Measurements from ENCODE around the gene C1QTNF5. TPM values are rescaled to one million over a fixed set of nuclear protein-coding genes. Genes with fewer than 3 reads are reported as not detected.

Gene C1QTNF5
- total RNA-seq (10 to 100 TPM; 12.9 to 47.1 (median 19.8) TPM), polyA plus RNA-seq (10 to 100 TPM; 20.0 to 23.9 TPM)
- long read RNA-seq, donor 1, transcript C1QTNF5-202 (3 exons, 1,356 nt) = major isoform, 21 of 24 reads
- long read RNA-seq, donor 1, partial matches to known transcripts = 1 of 24 reads
- long read RNA-seq, donor 1, other reads (novel, unspliced or antisense) = 0 of 24 reads
- long read RNA-seq, donor 2 = 0 reads
- long read RNA-seq, donor 3, transcript C1QTNF5-202 (3 exons, 1,356 nt) = major isoform, 18 of 23 reads
- long read RNA-seq, donor 3, partial matches to known transcripts = 3 of 23 reads
- long read RNA-seq, donor 3, other reads (novel, unspliced or antisense) = 0 of 23 reads

GRCh38 chr11:119340335-119341221 lies at the start of gene C1QTNF5:
Gene C1QTNF5 (minus strand): TSS chr11:119340883. CDS start chr11:119340397, 486 bp downstream.
- Histone ChIP-seq H3K9me3 (no peaks in the 10 kb centered on the region), H3K27me3 (peaks cover 0 to 33% (median 0%) of the 10 kb centered on the region in 9 donors), H3K36me3 (peaks cover 0 to 10% (median 5%) of the 10 kb centered on the region in 9 donors), H3K4me1 (peaks cover 4 to 59% (median 39%) of the 10 kb centered on the region in 12 donors), H3K4me3 (peak within 1 kb of the TSS; percentile 57 to 97 (median 76)), H3K27ac (peak within 1 kb of the TSS; percentile 90 to 100 (median 97))
- TF ChIP-seq CTCF (IDR thresholded peaks at IDR 0.05) = no peak
- peak in 1 of 2 donors; percentile 29 for TF ChIP-seq POLR2A (IDR thresholded peaks at IDR 0.05)
- WGBS, 4 donors = 1 to 2% (median 1%) methylated on average over 28 to 53 of the region's 53 CpGs
- peak; percentile 12 to 73 (median 54) for ATAC-seq
- intact Hi-C loops (cut with DNase I) = loop anchor here in 3 of 10 donors (1.0 to 5.0 kb wide), 2 partner anchors 34 to 37 kb away; no protein-coding TSS in a partner anchor
- peak; percentile 90 to 94 (median 92) for DNase-seq

GRCh38 chr11:119389611-119390254 lies 49.0 kb upstream of the C1QTNF5 start:
- TF ChIP-seq CTCF (IDR thresholded peaks at IDR 0.05) (peak in 3 of 12 donors; percentile 21 to 33 (median 23)), POLR2A (IDR thresholded peaks at IDR 0.05) (no peak)
- intact Hi-C loops (cut with DNase I) = loop anchor here in 4 of 10 donors (5.0 to 10.0 kb wide), 2 partner anchors 83 to 85 kb away; no protein-coding TSS in a partner anchor
- Histone ChIP-seq H3K27ac (no peak overlapping the region), H3K36me3 (no peaks in the 10 kb centered on the region), H3K27me3 (no peaks in the 10 kb centered on the region), H3K9me3 (no peaks in the 10 kb centered on the region), H3K4me1 (no peaks in the 10 kb centered on the region), H3K4me3 (no peak overlapping the region)
- 72 to 81% (median 74%) methylated on average over 5 of the region's 5 CpGs for WGBS, 4 donors
- DNase-seq (no peak), ATAC-seq (no peak)

GRCh38 chr11:119388103-119388502 lies 47.4 kb upstream of the C1QTNF5 start:
- H3K36me3 ChIP-seq = no peaks in the 10 kb centered on the region
- H3K9me3 ChIP-seq = no peaks in the 10 kb centered on the region
- H3K27me3 ChIP-seq = no peaks in the 10 kb centered on the region
- ATAC-seq = no peak
- DNase-seq = no peak
- intact Hi-C loops (cut with DNase I) = loop anchor here in 4 of 10 donors (5.0 to 10.0 kb wide), 2 partner anchors 84 to 87 kb away; no protein-coding TSS in a partner anchor
- TF ChIP-seq CTCF (IDR thresholded peaks at IDR 0.05) (no peak), POLR2A (IDR thresholded peaks at IDR 0.05) (no peak)
- no peak overlapping the region for H3K27ac ChIP-seq
- no peaks in the 10 kb centered on the region for H3K4me1 ChIP-seq
- WGBS, 4 donors = 86 to 92% (median 90%) methylated on average over 7 of the region's 7 CpGs
- no peak overlapping the region for H3K4me3 ChIP-seq

All from heart left ventricle (tissue), 16 donors.